Measurements from ENCODE around the gene FAM50A. TPM values are rescaled to one million over a fixed set of nuclear protein-coding genes. Genes with fewer than 3 reads are reported as not detected.

Gene FAM50A
- total and polyA plus RNA-seq, 3 donors from 2014 or later, result 29.6 to 38.5 (median 38.4) TPM

GRCh38 chrX:154466036-154466435 lies 22.1 kb downstream of the FAM50A start:
- Histone ChIP-seq H3K4me3 (no peak overlapping the region), H3K36me3 (ENCODE audit: low read depth, missing control alignments) (no peaks in the 10 kb centered on the region), H3K4me1 (no peaks in the 10 kb centered on the region), H3K27me3 (no peaks in the 10 kb centered on the region), H3K27ac (no peak overlapping the region), H3K9me3 (no peaks in the 10 kb centered on the region)
- TF ChIP-seq POLR2A (IDR thresholded peaks at IDR 0.05) (no peak), CTCF (IDR thresholded peaks at IDR 0.05) (no peak)
- intact Hi-C loops (cut with DNase I; ENCODE audit: low total_unique reads), result no loop called here
- WGBS, 2 donors, result 93% methylated on average over 18 of the region's 32 CpGs; no CpG with 5 or more reads in 1 of the 2 donors
- DNase-seq, result no peak

- no peak for DNase-seq
- no peaks in the 10 kb centered on the region for H3K4me1 ChIP-seq
- no peak overlapping the region for H3K4me3 ChIP-seq
- WGBS, 2 donors, result 96% methylated on average over 11 of the region's 15 CpGs; no CpG with 5 or more reads in 1 of the 2 donors
- H3K27me3 ChIP-seq, result no peaks in the 10 kb centered on the region
- H3K36me3 ChIP-seq (ENCODE audit: low read depth, missing control alignments), result no peaks in the 10 kb centered on the region
- no peak overlapping the region for H3K27ac ChIP-seq
- H3K9me3 ChIP-seq, result no peaks in the 10 kb centered on the region
- intact Hi-C loops (cut with DNase I; ENCODE audit: low total_unique reads), result no loop called here
- TF ChIP-seq CTCF (IDR thresholded peaks at IDR 0.05), result no peak
- no peak for TF ChIP-seq POLR2A (IDR thresholded peaks at IDR 0.05)
Measured at GRCh38 chrX:154466907-154467306, 23.0 kb downstream of the FAM50A start.

GRCh38 chrX:154467556-154467955 lies 23.6 kb downstream of the FAM50A start:
- Histone ChIP-seq H3K4me1 (no peaks in the 10 kb centered on the region), H3K27me3 (no peaks in the 10 kb centered on the region), H3K9me3 (no peaks in the 10 kb centered on the region), H3K36me3 (ENCODE audit: low read depth, missing control alignments) (no peaks in the 10 kb centered on the region), H3K4me3 (no peak overlapping the region), H3K27ac (no peak overlapping the region)
- DNase-seq, result no peak
- WGBS, 2 donors, result 84% methylated on average over 6 of the region's 21 CpGs; no CpG with 5 or more reads in 1 of the 2 donors
- no peak for TF ChIP-seq POLR2A (IDR thresholded peaks at IDR 0.05)
- TF ChIP-seq CTCF (IDR thresholded peaks at IDR 0.05), result no peak
- intact Hi-C loops (cut with DNase I; ENCODE audit: low total_unique reads), result no loop called here

- Histone ChIP-seq H3K27ac (no peak overlapping the region), H3K4me3 (no peak overlapping the region), H3K27me3 (no peaks in the 10 kb centered on the region), H3K9me3 (no peaks in the 10 kb centered on the region), H3K4me1 (no peaks in the 10 kb centered on the region), H3K36me3 (ENCODE audit: low read depth, missing control alignments) (no peaks in the 10 kb centered on the region)
- DNase-seq, result no peak
- no peak for TF ChIP-seq CTCF (IDR thresholded peaks at IDR 0.05)
- TF ChIP-seq POLR2A (IDR thresholded peaks at IDR 0.05), result no peak
- WGBS, 2 donors, result 90% methylated on average over 14 of the region's 23 CpGs; no CpG with 5 or more reads in 1 of the 2 donors
- intact Hi-C loops (cut with DNase I; ENCODE audit: low total_unique reads), result no loop called here
Measured at GRCh38 chrX:154468217-154468616, 24.3 kb downstream of the FAM50A start.

- no peaks in the 10 kb centered on the region for H3K27me3 ChIP-seq
- no peaks in the 10 kb centered on the region for H3K9me3 ChIP-seq
- H3K4me1 ChIP-seq, result no peaks in the 10 kb centered on the region
- WGBS, 2 donors, result 70% methylated on average over 5 of the region's 9 CpGs; no CpG with 5 or more reads in 1 of the 2 donors
- intact Hi-C loops (cut with DNase I; ENCODE audit: low total_unique reads), result no loop called here
- DNase-seq, result no peak
- H3K36me3 ChIP-seq (ENCODE audit: low read depth, missing control alignments), result no peaks in the 10 kb centered on the region
- no peak overlapping the region for H3K27ac ChIP-seq
- TF ChIP-seq POLR2A (IDR thresholded peaks at IDR 0.05) (no peak), CTCF (IDR thresholded peaks at IDR 0.05) (no peak)
- H3K4me3 ChIP-seq, result no peak overlapping the region
Measured at GRCh38 chrX:154469114-154469513, 25.2 kb downstream of the FAM50A start.
